ENCODE data around the gene CAND1.

GRCh38 chr12:67320614-67321295 lies 51.6 kb downstream of the CAND1 start:
- TF ChIP-seq POLR2AphosphoS5 (IDR thresholded peaks at IDR 0.05; ENCODE audit: low read depth, low read length) (no peak), TAF1 (IDR thresholded peaks at IDR 0.05; ENCODE audit: borderline replicate concordance, insufficient read depth, low read length) (no peak), REST (IDR thresholded peaks at IDR 0.05; ENCODE audit: insufficient read depth in 1 of 2, low read depth in 2 of 2, low read length in 2 of 2) (no peak)

Data from PFSK-1 (cell line).